B cell (primary cell): ENCODE measurements around the gene POMGNT1. TPM values are rescaled to one million over a fixed set of nuclear protein-coding genes. Genes with fewer than 3 reads are reported as not detected.

Experiments
- ATAC-seq: fragments of 200-7000 bp; cut with Tn5 transposase; one replicate; pipeline ENCODE4 v1.10.0; 2021; ENCODE audit warnings: low read depth, mild to moderate bottlenecking, moderate number of reproducible peaks, moderate library complexity
- CTCF ChIA-PET: fragments of 350-600 bp; sonication (Branson Sonifier 250); formaldehyde crosslinking; loops from one replicate; lab custom pipeline; 2021; ENCODE audit warnings: antibody characterized with exemption, inconsistent platforms; lab: Charles Lee
- POLR2A ChIA-PET: fragments of 350-600 bp; sonication (Branson Sonifier 250); formaldehyde crosslinking; loops from one replicate; lab custom pipeline; 2021; ENCODE audit warnings: antibody characterized with exemption; lab: Charles Lee
- DNase-seq: peaks from one replicate; pipeline ENCODE4 v3.0.0; 2013
- H2AFZ ChIP-seq: 2 replicates; pipeline ENCODE4 v1.6.1; 2012; ENCODE audit warnings: mild to moderate bottlenecking, low read depth, low read length; ENCODE audit not compliant: insufficient read depth, poor library complexity, severe bottlenecking
- H3K27ac ChIP-seq, 2 donors: 1 replicate in 1 of 2; 2 replicates in 1 of 2; pipeline ENCODE4 v1.5.1; 2012 to 2013; ENCODE audit warnings: low read length in 2 of 2, mild to moderate bottlenecking in 2 of 2, moderate library complexity in 1 of 2
- H3K27me3 ChIP-seq, 4 experiments: fragments of 200-600 bp in 1 of 4; sonication (generic) in 1 of 4; replicated peaks in 1 of 4; 1 replicate in 2 of 4; 2 replicates in 2 of 4; pipeline versions ENCODE4 v1.6.1 to v1.7.0; 2013 to 2016; ENCODE audit warnings: low read length in 3 of 4, mild to moderate bottlenecking in 2 of 4, mixed read lengths in 1 of 4, moderate library complexity in 1 of 4; ENCODE audit not compliant: insufficient read depth in 4 of 4, control insufficient read depth in 3 of 4; ENCODE audit errors: control extremely low read depth in 1 of 4
- H3K36me3 ChIP-seq, 2 experiments: replicated peaks in 1 of 2; 1 replicate in 1 of 2; 2 replicates in 1 of 2; pipeline versions ENCODE4 v1.6.1 to v1.7.1; 2013; ENCODE audit warnings: low read length in 1 of 2; ENCODE audit not compliant: insufficient read depth in 2 of 2, control insufficient read depth in 1 of 2; ENCODE audit errors: control extremely low read depth in 1 of 2, extremely low read depth in 1 of 2
- H3K4me1 ChIP-seq, 2 donors: fragments of 200-600 bp in 1 of 2; sonication (generic) in 1 of 2; 1 replicate in 1 of 2; 2 replicates in 1 of 2; pipeline versions ENCODE4 v1.5.1 to v1.6.1; 2013 to 2017; ENCODE audit warnings: low read length in 2 of 2; ENCODE audit not compliant: control insufficient read depth in 2 of 2, insufficient read depth in 2 of 2
- H3K4me2 ChIP-seq: replicated peaks from 2 replicates; pipeline ENCODE3; 2012; ENCODE audit warnings: mild to moderate bottlenecking, low read depth, low read length; ENCODE audit not compliant: poor library complexity, severe bottlenecking
- H3K4me3 ChIP-seq, 5 experiments: fragments of 200-600 bp in 1 of 5; sonication (generic) in 1 of 5; 1 replicate in 3 of 5; 2 replicates in 2 of 5; pipeline versions ENCODE4 v1.5.1 to v1.7.0; 2011 to 2016; ENCODE audit warnings: low read length in 4 of 5, mild to moderate bottlenecking in 4 of 5, low read depth in 2 of 5, control low read depth in 1 of 5, moderate library complexity in 1 of 5; ENCODE audit not compliant: insufficient read depth in 1 of 5; ENCODE audit errors: control extremely low read depth in 1 of 5, extremely low read depth in 1 of 5
- H3K79me2 ChIP-seq: fragments of 200-600 bp; sonication (generic); one replicate; pipeline ENCODE4 v1.6.0; 2016; ENCODE audit warnings: low read length; ENCODE audit not compliant: control insufficient read depth, insufficient read depth
- H3K9ac ChIP-seq: fragments of 200-600 bp; sonication (generic); 2 replicates; pipeline ENCODE4 v1.6.1; 2017; ENCODE audit warnings: mild to moderate bottlenecking, low read length, moderate library complexity
- H3K9me3 ChIP-seq, 3 donors: one replicate each; pipeline versions ENCODE4 v1.6.1 to v1.7.1; 2013; ENCODE audit warnings: low read length in 2 of 3; ENCODE audit not compliant: control insufficient read depth in 2 of 3, insufficient read depth in 1 of 3; ENCODE audit errors: control extremely low read depth in 1 of 3
- H4K20me1 ChIP-seq: 2 replicates; pipeline ENCODE4 v1.6.0; 2012; ENCODE audit warnings: mild to moderate bottlenecking, low read length; ENCODE audit not compliant: insufficient read depth, control insufficient read depth, poor library complexity, severe bottlenecking
- H3K27ac Mint-ChIP-seq: one replicate; pipeline ENCODE4 v1.8.0; 2021; ENCODE audit warnings: mixed read lengths
- H3K27me3 Mint-ChIP-seq: one replicate; pipeline ENCODE4 v1.8.0; 2021; ENCODE audit warnings: mixed read lengths
- H3K4me1 Mint-ChIP-seq: one replicate; pipeline ENCODE4 v1.8.0; 2021; ENCODE audit warnings: mixed read lengths
- H3K4me3 Mint-ChIP-seq: one replicate; pipeline ENCODE4 v1.8.0; 2021; ENCODE audit warnings: mixed read lengths
- H3K9me3 Mint-ChIP-seq: one replicate; pipeline ENCODE4 v1.8.0; 2022; ENCODE audit warnings: mixed read lengths; ENCODE audit not compliant: insufficient read depth
- CTCF ChIP-seq: fragments of 200-600 bp; IDR thresholded peaks from one replicate; pipeline ENCODE4 v1.8.0; 2022; ENCODE audit warnings: antibody characterized with exemption, mild to moderate bottlenecking
- EZH2 ChIP-seq: IDR thresholded peaks from 2 replicates; pipeline ENCODE4 v1.6.1; 2012; ENCODE audit warnings: borderline replicate concordance, low read depth, mild to moderate bottlenecking, moderate library complexity, low read length; ENCODE audit not compliant: insufficient read depth, poor library complexity, severe bottlenecking
- WGBS: methylation state at CpG from one replicate; pipeline ENCODE4 v1.1.5; 2013; ENCODE audit warnings: missing lambda C conversion rate; ENCODE audit not compliant: insufficient coverage; 5-methylcytosine and 5-hydroxymethylcytosine counted together
- intact Hi-C: fragments of 100-400 bp; cut with micrococcal nuclease; formaldehyde crosslinking; loops from one replicate; pipeline ENCODE4 v1.10.0; 2022
- polyA plus RNA-seq: library from polyadenylated mRNA; depleted of rRNA; stranded (reverse); fragments of >200 nt; gene quantifications from 2 replicates; pipeline ENCODE4 v1.2.3, GENCODE V29; 2012
- total RNA-seq, 2 donors: library from RNA; stranded (reverse); fragments of 120-200 nt in 1 of 2; gene quantifications; 1 replicate in 1 of 2; 2 replicates in 1 of 2; pipeline versions ENCODE4 v1.2.3 to v1.2.4, GENCODE V29; 2013 to 2022

Gene POMGNT1
- total and polyA plus RNA-seq, 2 donors (not counting 1 experiment from before 2014, with no cell fraction given), result 32.6 to 51.0 TPM

- peaks cover 21% of the 10 kb centered on the region for H3K4me1 Mint-ChIP-seq
- WGBS, result 86% methylated on average over 6 of the region's 6 CpGs
- H3K27me3 Mint-ChIP-seq, result peaks cover 10% of the 10 kb centered on the region
- no peak overlapping the region for H3K27ac Mint-ChIP-seq
- H3K4me3 ChIP-seq, result no peak overlapping the region
- CTCF ChIA-PET, result interaction anchor here (13.8 kb wide), 1 partner anchor 134 kb away, joined by 249 read pairs; no protein-coding TSS in a partner anchor
- H3K27ac ChIP-seq, result no peak overlapping the region
- H4K20me1 ChIP-seq, result no peaks in the 10 kb centered on the region
- intact Hi-C loops, result no loop called here
- no peak for DNase-seq
- peaks cover 10 to 28% of the 10 kb centered on the region in 2 donors for H3K4me1 ChIP-seq
- H3K9me3 Mint-ChIP-seq, result no peaks in the 10 kb centered on the region
- TF ChIP-seq CTCF (no peak), EZH2 (no peak)
- H3K4me3 Mint-ChIP-seq, result no peak overlapping the region
- H3K9ac ChIP-seq, result no peak overlapping the region
- no peaks in the 10 kb centered on the region for H3K79me2 ChIP-seq
- no peaks in the 10 kb centered on the region for H3K9me3 ChIP-seq
- no peak for ATAC-seq
- POLR2A ChIA-PET, result no interaction called here
- H3K27me3 ChIP-seq, result peaks cover 0 to 13% (median 0%) of the 10 kb centered on the region in 4 experiments
- H3K4me2 ChIP-seq, result no peak overlapping the region
- no peaks in the 10 kb centered on the region for H3K36me3 ChIP-seq
- H2AFZ ChIP-seq, result no peak overlapping the region
Measured at GRCh38 chr1:46171871-46172270, 26.4 kb downstream of the POMGNT1 start.

GRCh38 chr1:46171351-46171750, 26.9 kb downstream of the POMGNT1 start:
- Histone ChIP-seq H4K20me1 (no peaks in the 10 kb centered on the region), H3K9me3 (no peaks in the 10 kb centered on the region), H3K36me3 (no peaks in the 10 kb centered on the region), H3K27me3 (peaks cover 0 to 17% (median 0%) of the 10 kb centered on the region in 4 experiments), H2AFZ (no peak overlapping the region), H3K79me2 (no peaks in the 10 kb centered on the region), H3K4me3 (no peak overlapping the region), H3K4me1 (peaks cover 13 to 34% of the 10 kb centered on the region in 2 donors), H3K27ac (no peak overlapping the region), H3K4me2 (no peak overlapping the region), H3K9ac (no peak overlapping the region)
- ATAC-seq (no peak), DNase-seq (no peak)
- no peak overlapping the region for H3K4me3 Mint-ChIP-seq
- H3K27ac Mint-ChIP-seq, result no peak overlapping the region
- CTCF ChIA-PET, result no interaction called here
- 72% methylated on average over 8 of the region's 8 CpGs for WGBS
- no peak for TF ChIP-seq CTCF
- no peak for TF ChIP-seq EZH2
- intact Hi-C loops, result no loop called here
- H3K4me1 Mint-ChIP-seq, result peaks cover 25% of the 10 kb centered on the region
- no peaks in the 10 kb centered on the region for H3K9me3 Mint-ChIP-seq
- POLR2A ChIA-PET, result no interaction called here
- peaks cover 10% of the 10 kb centered on the region for H3K27me3 Mint-ChIP-seq
